IPS DF 6.9 (cell line): ENCODE data around the gene WDR64.

Source experiments
- DNase-seq: peaks from one replicate; pipeline ENCODE4 v3.0.0-alpha.2; 2013; ENCODE audit warnings: low read depth, low spot score
- H3K27ac ChIP-seq: one replicate; pipeline ENCODE4 v1.5.1; 2013; ENCODE audit warnings: low read length, control low read depth
- H3K27me3 ChIP-seq: 2 replicates; pipeline ENCODE4 v1.6.1; 2013; ENCODE audit warnings: mild to moderate bottlenecking, low read length; ENCODE audit not compliant: control insufficient read depth, insufficient read depth
- H3K36me3 ChIP-seq: 2 replicates; pipeline ENCODE4 v1.6.1; 2013; ENCODE audit warnings: low read length; ENCODE audit not compliant: control insufficient read depth, insufficient read depth
- H3K4me1 ChIP-seq: 2 replicates; pipeline ENCODE4 v1.6.1; 2013; ENCODE audit warnings: low read length; ENCODE audit not compliant: control insufficient read depth, insufficient read depth
- H3K4me3 ChIP-seq: 2 replicates; pipeline ENCODE4 v1.5.1; 2013; ENCODE audit warnings: mild to moderate bottlenecking, low read length
- H3K9me3 ChIP-seq: 2 replicates; pipeline ENCODE4 v1.6.1; 2013; ENCODE audit warnings: low read length, inconsistent platforms; ENCODE audit not compliant: control insufficient read depth, insufficient read depth
- WGBS: extraction: QIAGEN DNeasy Blood & Tissue Kit; methylation state at CpG from one replicate; pipeline ENCODE4 v1.1.7; 2013; ENCODE audit warnings: mixed read lengths, missing lambda C conversion rate; ENCODE audit not compliant: insufficient read length, insufficient coverage; 5-methylcytosine and 5-hydroxymethylcytosine counted together

The WDR64 gene

DNA sequence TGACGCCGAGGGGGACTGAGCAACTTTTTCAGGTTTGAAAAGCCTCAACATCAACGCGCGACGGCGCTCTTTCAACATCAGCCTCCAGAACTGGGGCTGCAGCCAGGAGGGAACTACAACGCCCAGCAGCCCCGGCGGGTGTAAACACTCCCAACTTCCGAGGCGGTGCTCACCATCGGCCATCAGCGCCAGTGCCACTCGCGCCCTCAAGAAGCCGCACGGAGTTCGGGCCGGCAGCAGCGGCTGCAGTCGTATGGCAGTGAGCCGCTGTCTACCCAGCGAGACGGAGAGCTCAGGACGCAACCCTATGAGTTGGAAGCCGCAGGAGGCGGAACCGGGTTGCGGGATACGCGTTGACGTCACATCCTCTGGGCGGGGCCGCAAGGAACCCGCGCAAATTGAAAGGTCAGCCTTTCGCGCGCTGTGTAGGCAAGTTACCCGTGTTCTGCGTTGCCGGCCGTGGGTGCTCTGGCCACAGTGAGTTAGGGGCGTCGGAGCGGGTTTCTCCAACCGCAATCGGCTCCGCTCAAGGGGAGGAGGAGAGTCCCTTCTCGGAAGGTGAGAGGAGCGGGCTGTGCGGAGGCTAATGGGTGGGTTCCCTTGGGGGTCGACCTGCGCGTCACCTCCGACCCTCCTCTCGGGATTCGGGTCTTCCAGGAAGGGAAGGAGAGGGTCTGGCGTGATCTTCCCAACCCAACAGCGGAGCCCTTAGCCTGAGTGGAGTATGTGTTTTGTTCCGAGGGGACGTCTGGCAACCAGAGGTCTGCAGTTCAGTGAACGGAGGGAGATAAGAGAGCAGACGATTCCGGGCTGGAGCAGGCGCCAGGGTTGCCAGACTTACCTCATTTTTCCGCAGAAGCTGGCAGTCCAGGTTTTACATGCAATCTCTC lies 196.0 kb downstream of the WDR64 start, which contains the start of gene EXO1:
Gene EXO1 (plus strand): TSS at position 409 of the 890 bp plus-strand sequence. CDS start 2,222 bp downstream, outside the sequence.
- H3K36me3 ChIP-seq = no peaks in the 10 kb centered on the region; the same call in 1 of the 2 replicates
- no peaks in the 10 kb centered on the region for H3K4me1 ChIP-seq
- no peaks in the 10 kb centered on the region for H3K27me3 ChIP-seq
- peak; percentile 88 for DNase-seq
- no CpG with 5 or more reads among the region's 68 CpGs for WGBS
- peak within 1 kb of the TSS; percentile 95 for H3K4me3 ChIP-seq
- H3K27ac ChIP-seq = no peak within 1 kb of the TSS
- no peaks in the 10 kb centered on the region for H3K9me3 ChIP-seq

DNA sequence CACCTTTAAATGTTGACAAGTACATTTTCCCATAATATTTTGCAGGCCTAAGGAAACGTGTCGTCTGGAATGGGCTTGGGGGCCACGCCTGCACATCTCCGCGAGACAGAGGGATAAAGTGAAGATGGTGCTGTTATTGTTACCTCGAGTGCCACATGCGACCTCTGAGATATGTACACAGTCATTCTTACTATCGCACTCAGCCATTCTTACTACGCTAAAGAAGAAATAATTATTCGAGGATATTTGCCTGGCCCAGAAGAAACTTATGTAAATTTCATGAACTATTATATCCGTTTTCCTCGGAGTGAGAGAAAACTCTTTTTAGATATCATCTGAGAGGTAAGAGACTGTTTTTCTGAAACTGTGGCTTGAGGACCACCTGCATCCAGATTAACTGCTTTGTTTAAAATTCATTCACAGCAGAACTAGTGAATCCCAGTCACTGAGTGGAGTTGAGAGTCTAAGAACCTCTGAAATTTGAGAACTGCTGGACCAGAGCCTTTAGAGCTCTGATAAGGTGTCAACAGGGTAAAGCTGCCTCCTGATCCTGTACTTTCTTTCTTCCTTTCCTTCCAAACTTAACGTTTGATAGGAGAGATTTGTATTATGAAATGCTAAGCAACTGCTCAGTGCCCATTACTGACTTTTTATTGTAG lies 196.7 kb downstream of the WDR64 start:
- no peak for DNase-seq
- Histone ChIP-seq H3K27me3 (no peaks in the 10 kb centered on the region), H3K27ac (no peak overlapping the region), H3K36me3 (peaks cover 6% of the 10 kb centered on the region; the same call in 1 of the 2 replicates), H3K4me1 (no peaks in the 10 kb centered on the region), H3K9me3 (no peaks in the 10 kb centered on the region), H3K4me3 (peak overlapping the region; percentile 95; the same call in 1 of the 2 replicates)
- no CpG with 5 or more reads among the region's 13 CpGs for WGBS

DNA sequence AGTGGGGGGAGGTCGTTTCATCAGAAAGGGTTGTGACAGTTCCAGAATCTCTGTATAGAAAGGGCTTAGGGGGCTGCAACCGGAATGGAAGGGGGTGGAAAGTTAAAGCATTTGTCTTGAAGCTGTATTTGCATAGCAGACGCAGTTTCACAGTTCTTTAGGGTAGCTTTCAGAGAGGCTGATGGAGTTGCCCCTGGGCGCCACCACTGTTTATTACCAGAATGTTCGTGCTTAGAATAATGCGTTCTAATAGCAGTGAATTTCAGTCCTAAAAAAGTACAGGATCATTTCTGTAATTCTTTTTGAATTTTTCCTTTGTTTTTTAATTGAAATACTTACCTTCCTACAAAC lies 197.2 kb downstream of the WDR64 start:
- Histone ChIP-seq H3K27me3 (no peaks in the 10 kb centered on the region), H3K9me3 (no peaks in the 10 kb centered on the region), H3K36me3 (peaks cover 8% of the 10 kb centered on the region; the same call in 1 of the 2 replicates), H3K4me1 (no peaks in the 10 kb centered on the region), H3K4me3 (no peak overlapping the region), H3K27ac (no peak overlapping the region)
- no CpG with 5 or more reads among the region's 6 CpGs for WGBS
- no peak for DNase-seq
